GM12878 (cell line): ENCODE measurements around the gene ARHGAP45. TPM values are rescaled to one million over a fixed set of nuclear protein-coding genes. Genes with fewer than 3 reads are reported as not detected.

ENCODE experiments used
- ATAC-seq: fragments of 200-7000 bp; cut with Tn5 transposase; 3 replicates; pipeline ENCODE4 v1.9.1; 2020; ENCODE audit warnings: mild to moderate bottlenecking, moderate library complexity
- BruUV-seq: library from RNA; stranded (reverse); fragments of 400-500 nt; replicated peaks from 2 replicates; lab custom pipeline; 2021; lab: Mats Ljungman, UMichigan
- CTCF ChIA-PET: fragments of 300-600 bp; sonication (Branson Sonifier 250); formaldehyde crosslinking; extraction: SDS; loops from one replicate; lab custom pipeline; 2021; ENCODE audit warnings: inconsistent platforms; lab: Yijun Ruan, JAX
- POLR2A ChIA-PET: fragments of 350-600 bp; formaldehyde crosslinking; extraction: SDS; loops from one replicate; lab custom pipeline; 2021; ENCODE audit warnings: inconsistent platforms; lab: Charles Lee
- RAD21 ChIA-PET: fragments of 300-600 bp; sonication (Branson Sonifier 250); formaldehyde crosslinking; loops from one replicate; lab custom pipeline; 2023; ENCODE audit warnings: antibody characterized with exemption; ENCODE audit not compliant: unreplicated experiment; lab: Charles Lee
- SMC1A ChIA-PET: fragments of 300-600 bp; sonication (Branson Sonifier 250); formaldehyde crosslinking; loops from one replicate; lab custom pipeline; 2023; ENCODE audit not compliant: unreplicated experiment, uncharacterized antibody; lab: Charles Lee
- DNase-seq: peaks from one replicate; pipeline ENCODE4 v3.0.0-alpha.2; 2011; ENCODE audit warnings: low read depth, low spot score
- FAIRE-seq: peaks from 3 replicates; lab custom pipeline; 2011; peaks lifted over from hg19 to GRCh38; lab: Jason Lieb, UNC
- H2AFZ ChIP-seq: 2 replicates; pipeline ENCODE4 v1.6.0; 2011; ENCODE audit warnings: low read depth, low read length, control low read depth; ENCODE audit not compliant: control insufficient read depth
- H3K27ac ChIP-seq: 2 replicates; pipeline ENCODE4 v1.5.1; 2011; ENCODE audit warnings: control low read depth; ENCODE audit not compliant: control insufficient read depth, insufficient read depth
- H3K27me3 ChIP-seq, 2 experiments: replicated peaks in 1 of 2; 2 replicates each; pipeline versions ENCODE4 v1.6.0 to v1.6.1; 2011; ENCODE audit warnings: low read length in 1 of 2; ENCODE audit not compliant: control insufficient read depth in 2 of 2, insufficient read depth in 2 of 2
- H3K36me3 ChIP-seq, 2 experiments: 2 replicates each; pipeline ENCODE4 v1.5.1; 2011; ENCODE audit warnings: low read length in 1 of 2; ENCODE audit not compliant: control insufficient read depth in 2 of 2, insufficient read depth in 2 of 2
- H3K4me1 ChIP-seq: 2 replicates; pipeline ENCODE4 v1.6.1; 2011; ENCODE audit warnings: mild to moderate bottlenecking, low read length, moderate library complexity, mixed read lengths; ENCODE audit not compliant: control insufficient read depth, insufficient read depth
- H3K4me2 ChIP-seq: 2 replicates; pipeline ENCODE4 v1.6.0; 2011; ENCODE audit warnings: control low read depth; ENCODE audit not compliant: control insufficient read depth, insufficient read depth
- H3K4me3 ChIP-seq: fragments of 200-600 bp; sonication (generic); 2 replicates; pipeline ENCODE4 v1.5.1; 2016
- H3K79me2 ChIP-seq: 2 replicates; pipeline ENCODE4 v1.6.0; 2011; ENCODE audit warnings: low read length; ENCODE audit not compliant: control insufficient read depth, insufficient read depth
- H3K9ac ChIP-seq: 2 replicates; pipeline ENCODE4 v1.8.0; 2011; ENCODE audit warnings: low read length, control low read depth, mixed read lengths; ENCODE audit not compliant: control insufficient read depth, insufficient read depth
- H3K9me3 ChIP-seq: replicated peaks from 3 replicates; pipeline ENCODE4 v1.5.1; 2011; ENCODE audit warnings: mild to moderate bottlenecking, low read length; ENCODE audit not compliant: control insufficient read depth, insufficient read depth
- H4K20me1 ChIP-seq: 2 replicates; pipeline ENCODE4 v1.6.0; 2011; ENCODE audit not compliant: control insufficient read depth, insufficient read depth
- EED ChIP-seq: sonication (generic); IDR thresholded peaks from 2 replicates; pipeline ENCODE4 v1.6.1; 2016; ENCODE audit warnings: antibody characterized with exemption, low read depth
- HCFC1 ChIP-seq: fragments of 150-350 bp; IDR thresholded peaks from 2 replicates; pipeline ENCODE4 v1.6.1; 2014; ENCODE audit warnings: low read length
- KDM1A ChIP-seq: fragments of 200-600 bp; sonication (generic); IDR thresholded peaks from 2 replicates; pipeline ENCODE4 v1.6.1; 2016; ENCODE audit warnings: borderline replicate concordance
- MTA3 ChIP-seq: IDR thresholded peaks from 2 replicates; pipeline ENCODE4 v1.6.1; 2012; ENCODE audit warnings: low read length, inconsistent platforms, borderline replicate concordance
- NR2C2 ChIP-seq: IDR thresholded peaks from 2 replicates; pipeline ENCODE4 v1.6.1; 2011; ENCODE audit warnings: borderline replicate concordance, low read depth; ENCODE audit not compliant: control insufficient read depth, insufficient read length
- SMARCA5 ChIP-seq: fragments of 450-650 bp; IDR thresholded peaks from 2 replicates; pipeline ENCODE4 v1.6.1; 2017; ENCODE audit warnings: mild to moderate bottlenecking
- ZNF207 ChIP-seq: fragments of 450-650 bp; IDR thresholded peaks from 2 replicates; pipeline ENCODE4 v1.6.1; 2014; ENCODE audit warnings: antibody characterized with exemption, mild to moderate bottlenecking, borderline replicate concordance
- WGBS: methylation state at CpG from one replicate; pipeline ENCODE4 v1.1.6; 2016; ENCODE audit warnings: low lambda C conversion rate; ENCODE audit not compliant: insufficient replicate concordance, insufficient coverage; ENCODE audit errors: missing lambda C conversion rate; 5-methylcytosine and 5-hydroxymethylcytosine counted together
- in situ Hi-C: fragments of 300-500 bp; cut with MboI; formaldehyde crosslinking; loops from 9 replicates; pipeline ENCODE4 v1.14.3; 2018; ENCODE audit warnings: mixed read lengths
- intact Hi-C: fragments of 100-400 bp; cut with micrococcal nuclease; formaldehyde crosslinking; loops from one replicate; pipeline ENCODE4 v1.14.2; 2022; ENCODE audit not compliant: unreplicated experiment
- polyA plus RNA-seq, 11 experiments: library from polyadenylated mRNA; depleted of rRNA in 4 of 11; unstranded in 6 of 11; stranded (reverse) in 5 of 11; fragments of >200 nt; fragmentation: Nextera tagmentation in 4 of 11; fragmentation: Illumina TruSeq in 1 of 11; extraction: Ambion mirVana in 4 of 11; extraction: Trizol in 1 of 11; gene quantifications; 1 replicate in 1 of 11; 2 replicates in 10 of 11; pipeline versions ENCODE4 v1.2.1 to v1.2.3, GENCODE V29; 2011 to 2016; ENCODE audit warnings: inconsistent platforms in 2 of 11, missing spikeins in 2 of 11, low read depth in 1 of 11
- total RNA-seq, 4 experiments: library from RNA; depleted of rRNA in 3 of 4; stranded (reverse); fragments of >200 nt in 3 of 4; fragmentation: Illumina TruSeq in 1 of 4; extraction: Trizol in 1 of 4; gene quantifications; 2 replicates each; pipeline versions ENCODE4 v1.2.1 to v1.2.3, GENCODE V29; 2013 to 2021
- TF ChIP-seq, protein P1 (sequence below): fragments of 450-650 bp; IDR thresholded peaks from 2 replicates; pipeline ENCODE4 v1.6.1; 2018; ENCODE audit warnings: mild to moderate bottlenecking, low read depth, moderate library complexity; ENCODE audit not compliant: partially characterized antibody
- TF ChIP-seq, protein P2 (sequence below): fragments of 450-650 bp; IDR thresholded peaks from 2 replicates; pipeline ENCODE4 v1.6.1; 2017; ENCODE audit warnings: mild to moderate bottlenecking, low read depth, inconsistent platforms; ENCODE audit not compliant: poor library complexity, severe bottlenecking
- TF ChIP-seq, protein P3 (sequence below): IDR thresholded peaks from 2 replicates; pipeline ENCODE4 v1.6.1; 2012; ENCODE audit warnings: mild to moderate bottlenecking, low read depth, low read length

Gene ARHGAP45
- total and polyA plus RNA-seq, 10 of the 15 experiments (the other 5 are each of a cell fraction or from before 2014, with no cell fraction given), result 1.4 to 151 (median 59.9) TPM

DNA sequence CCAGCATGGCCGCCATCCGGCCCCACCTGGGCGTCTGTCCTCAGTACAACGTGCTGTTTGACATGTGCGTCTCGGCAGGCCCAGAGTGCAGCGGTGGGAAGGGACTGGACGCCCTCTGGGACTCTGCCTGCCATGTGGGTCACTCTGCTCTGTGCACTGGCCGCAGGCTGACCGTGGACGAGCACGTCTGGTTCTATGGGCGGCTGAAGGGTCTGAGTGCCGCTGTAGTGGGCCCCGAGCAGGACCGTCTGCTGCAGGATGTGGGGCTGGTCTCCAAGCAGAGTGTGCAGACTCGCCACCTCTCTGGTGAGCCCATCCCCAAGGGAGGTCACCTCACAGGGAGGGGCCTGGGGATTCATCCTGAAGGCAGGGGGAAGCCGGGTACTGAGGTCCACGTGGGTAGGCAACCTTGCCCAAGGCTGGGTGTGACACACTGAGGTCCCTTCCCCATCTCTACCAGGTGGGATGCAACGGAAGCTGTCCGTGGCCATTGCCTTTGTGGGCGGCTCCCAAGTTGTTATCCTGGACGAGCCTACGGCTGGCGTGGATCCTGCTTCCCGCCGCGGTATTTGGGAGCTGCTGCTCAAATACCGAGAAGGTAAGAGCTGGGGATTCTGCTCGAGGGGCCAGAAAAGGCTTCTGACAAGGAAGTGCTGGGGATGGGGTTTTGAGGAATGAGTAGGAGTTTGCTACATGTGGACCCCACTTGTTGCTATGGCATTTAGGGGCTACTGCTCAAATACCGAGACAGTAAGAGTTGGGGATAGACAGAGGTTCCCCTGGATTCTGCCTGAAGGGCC, 15.8 kb upstream of the ARHGAP45 start:
- ATAC-seq (no peak), DNase-seq (no peak), FAIRE-seq (no peak)
- H3K27me3 ChIP-seq, result no peaks in the 10 kb centered on the region
- no peaks in the 10 kb centered on the region for H4K20me1 ChIP-seq
- no peak overlapping the region for H3K4me2 ChIP-seq
- ChIA-PET CTCF (no interaction called here), RAD21 (no interaction called here), POLR2A (no interaction called here), SMC1A (no interaction called here)
- no peaks in the 10 kb centered on the region for H3K4me1 ChIP-seq
- WGBS, result 92% methylated on average over 29 of the region's 31 CpGs
- H2AFZ ChIP-seq, result no peak overlapping the region
- no peak for TF ChIP-seq SMARCA5
- TF ChIP-seq, protein P1, sequence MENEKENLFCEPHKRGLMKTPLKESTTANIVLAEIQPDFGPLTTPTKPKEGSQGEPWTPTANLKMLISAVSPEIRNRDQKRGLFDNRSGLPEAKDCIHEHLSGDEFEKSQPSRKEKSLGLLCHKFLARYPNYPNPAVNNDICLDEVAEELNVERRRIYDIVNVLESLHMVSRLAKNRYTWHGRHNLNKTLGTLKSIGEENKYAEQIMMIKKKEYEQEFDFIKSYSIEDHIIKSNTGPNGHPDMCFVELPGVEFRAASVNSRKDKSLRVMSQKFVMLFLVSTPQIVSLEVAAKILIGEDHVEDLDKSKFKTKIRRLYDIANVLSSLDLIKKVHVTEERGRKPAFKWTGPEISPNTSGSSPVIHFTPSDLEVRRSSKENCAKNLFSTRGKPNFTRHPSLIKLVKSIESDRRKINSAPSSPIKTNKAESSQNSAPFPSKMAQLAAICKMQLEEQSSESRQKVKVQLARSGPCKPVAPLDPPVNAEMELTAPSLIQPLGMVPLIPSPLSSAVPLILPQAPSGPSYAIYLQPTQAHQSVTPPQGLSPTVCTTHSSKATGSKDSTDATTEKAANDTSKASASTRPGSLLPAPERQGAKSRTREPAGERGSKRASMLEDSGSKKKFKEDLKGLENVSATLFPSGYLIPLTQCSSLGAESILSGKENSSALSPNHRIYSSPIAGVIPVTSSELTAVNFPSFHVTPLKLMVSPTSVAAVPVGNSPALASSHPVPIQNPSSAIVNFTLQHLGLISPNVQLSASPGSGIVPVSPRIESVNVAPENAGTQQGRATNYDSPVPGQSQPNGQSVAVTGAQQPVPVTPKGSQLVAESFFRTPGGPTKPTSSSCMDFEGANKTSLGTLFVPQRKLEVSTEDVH, result no peak
- TF ChIP-seq, protein P2, sequence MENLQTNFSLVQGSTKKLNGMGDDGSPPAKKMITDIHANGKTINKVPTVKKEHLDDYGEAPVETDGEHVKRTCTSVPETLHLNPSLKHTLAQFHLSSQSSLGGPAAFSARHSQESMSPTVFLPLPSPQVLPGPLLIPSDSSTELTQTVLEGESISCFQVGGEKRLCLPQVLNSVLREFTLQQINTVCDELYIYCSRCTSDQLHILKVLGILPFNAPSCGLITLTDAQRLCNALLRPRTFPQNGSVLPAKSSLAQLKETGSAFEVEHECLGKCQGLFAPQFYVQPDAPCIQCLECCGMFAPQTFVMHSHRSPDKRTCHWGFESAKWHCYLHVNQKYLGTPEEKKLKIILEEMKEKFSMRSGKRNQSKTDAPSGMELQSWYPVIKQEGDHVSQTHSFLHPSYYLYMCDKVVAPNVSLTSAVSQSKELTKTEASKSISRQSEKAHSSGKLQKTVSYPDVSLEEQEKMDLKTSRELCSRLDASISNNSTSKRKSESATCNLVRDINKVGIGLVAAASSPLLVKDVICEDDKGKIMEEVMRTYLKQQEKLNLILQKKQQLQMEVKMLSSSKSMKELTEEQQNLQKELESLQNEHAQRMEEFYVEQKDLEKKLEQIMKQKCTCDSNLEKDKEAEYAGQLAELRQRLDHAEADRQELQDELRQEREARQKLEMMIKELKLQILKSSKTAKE, result no peak
- no peak for TF ChIP-seq KDM1A
- TF ChIP-seq NR2C2, result no peak
- no peak for TF ChIP-seq HCFC1
- TF ChIP-seq EED, result no peak
- TF ChIP-seq, protein P3, sequence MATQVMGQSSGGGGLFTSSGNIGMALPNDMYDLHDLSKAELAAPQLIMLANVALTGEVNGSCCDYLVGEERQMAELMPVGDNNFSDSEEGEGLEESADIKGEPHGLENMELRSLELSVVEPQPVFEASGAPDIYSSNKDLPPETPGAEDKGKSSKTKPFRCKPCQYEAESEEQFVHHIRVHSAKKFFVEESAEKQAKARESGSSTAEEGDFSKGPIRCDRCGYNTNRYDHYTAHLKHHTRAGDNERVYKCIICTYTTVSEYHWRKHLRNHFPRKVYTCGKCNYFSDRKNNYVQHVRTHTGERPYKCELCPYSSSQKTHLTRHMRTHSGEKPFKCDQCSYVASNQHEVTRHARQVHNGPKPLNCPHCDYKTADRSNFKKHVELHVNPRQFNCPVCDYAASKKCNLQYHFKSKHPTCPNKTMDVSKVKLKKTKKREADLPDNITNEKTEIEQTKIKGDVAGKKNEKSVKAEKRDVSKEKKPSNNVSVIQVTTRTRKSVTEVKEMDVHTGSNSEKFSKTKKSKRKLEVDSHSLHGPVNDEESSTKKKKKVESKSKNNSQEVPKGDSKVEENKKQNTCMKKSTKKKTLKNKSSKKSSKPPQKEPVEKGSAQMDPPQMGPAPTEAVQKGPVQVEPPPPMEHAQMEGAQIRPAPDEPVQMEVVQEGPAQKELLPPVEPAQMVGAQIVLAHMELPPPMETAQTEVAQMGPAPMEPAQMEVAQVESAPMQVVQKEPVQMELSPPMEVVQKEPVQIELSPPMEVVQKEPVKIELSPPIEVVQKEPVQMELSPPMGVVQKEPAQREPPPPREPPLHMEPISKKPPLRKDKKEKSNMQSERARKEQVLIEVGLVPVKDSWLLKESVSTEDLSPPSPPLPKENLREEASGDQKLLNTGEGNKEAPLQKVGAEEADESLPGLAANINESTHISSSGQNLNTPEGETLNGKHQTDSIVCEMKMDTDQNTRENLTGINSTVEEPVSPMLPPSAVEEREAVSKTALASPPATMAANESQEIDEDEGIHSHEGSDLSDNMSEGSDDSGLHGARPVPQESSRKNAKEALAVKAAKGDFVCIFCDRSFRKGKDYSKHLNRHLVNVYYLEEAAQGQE, result no peak
- no peak for TF ChIP-seq MTA3
- TF ChIP-seq ZNF207, result no peak
- H3K27ac ChIP-seq, result no peak overlapping the region
- peaks cover 0 to 1% of the 10 kb centered on the region in 2 experiments; a peak in 1 of 4 replicates for H3K36me3 ChIP-seq
- no peaks in the 10 kb centered on the region for H3K79me2 ChIP-seq
- intact Hi-C loops, result no loop called here
- in situ Hi-C loops, result no loop called here
- H3K9ac ChIP-seq, result no peak overlapping the region
- no peaks in the 10 kb centered on the region for H3K9me3 ChIP-seq
- no peak overlapping the region for H3K4me3 ChIP-seq
- BruUV-seq, result no TSS peak
